EL (cell line): ENCODE measurements around the gene ARAP2.

Experiments used
- DNase-seq: peaks from one replicate; pipeline ENCODE4 v3.0.0-alpha.2; 2016

The ARAP2 gene

GRCh38 chr4:36088542-36088941 lies 155.8 kb downstream of the ARAP2 start:
- DNase-seq, result no peak

GRCh38 chr4:36086261-36086786 lies 158.0 kb downstream of the ARAP2 start:
- DNase-seq, result no peak

GRCh38 chr4:36082817-36083216 lies 161.5 kb downstream of the ARAP2 start:
- no peak for DNase-seq

GRCh38 chr4:36081185-36081584 lies 163.1 kb downstream of the ARAP2 start:
- DNase-seq, result no peak

GRCh38 chr4:36079666-36080065 lies 164.6 kb downstream of the ARAP2 start:
- DNase-seq, result no peak

GRCh38 chr4:36078319-36078718 lies 166.0 kb downstream of the ARAP2 start:
- DNase-seq, result no peak

- DNase-seq, result no peak
Observed at GRCh38 chr4:36072529-36072928, 171.8 kb downstream of the ARAP2 start.

- DNase-seq, result no peak
Observed at GRCh38 chr4:36067116-36067515, 177.2 kb downstream of the ARAP2 start.

GRCh38 chr4:36065274-36065871 lies 178.9 kb downstream of the ARAP2 start:
- DNase-seq, result no peak

GRCh38 chr4:36064117-36064516 lies 180.2 kb downstream of the ARAP2 start:
- no peak for DNase-seq

- DNase-seq, result no peak
Observed at GRCh38 chr4:36056136-36056535, 188.2 kb downstream of the ARAP2 start.

GRCh38 chr4:36054694-36055422 lies 189.5 kb downstream of the ARAP2 start:
- no peak for DNase-seq

- no peak for DNase-seq
Observed at GRCh38 chr4:36053930-36054329, 190.4 kb downstream of the ARAP2 start.

- DNase-seq, result no peak
Observed at GRCh38 chr4:36051634-36052033, 192.7 kb downstream of the ARAP2 start.

GRCh38 chr4:36046026-36046425 lies 198.3 kb downstream of the ARAP2 start:
- DNase-seq, result no peak

GRCh38 chr4:36043901-36044300 lies 200.4 kb downstream of the ARAP2 start:
- no peak for DNase-seq

GRCh38 chr4:36043241-36043640 lies 201.1 kb downstream of the ARAP2 start:
- DNase-seq, result no peak

GRCh38 chr4:36042122-36042970 lies 202.0 kb downstream of the ARAP2 start:
- no peak for DNase-seq

GRCh38 chr4:36041340-36041739 lies 203.0 kb downstream of the ARAP2 start:
- DNase-seq, result no peak

GRCh38 chr4:36039026-36039425 lies 205.3 kb downstream of the ARAP2 start:
- DNase-seq, result no peak

GRCh38 chr4:36038491-36038890 lies 205.8 kb downstream of the ARAP2 start:
- DNase-seq, result no peak

GRCh38 chr4:36037127-36037526 lies 207.2 kb downstream of the ARAP2 start:
- DNase-seq, result no peak

GRCh38 chr4:36029951-36030350 lies 214.4 kb downstream of the ARAP2 start:
- DNase-seq, result no peak

- DNase-seq, result no peak
Observed at GRCh38 chr4:36027203-36027602, 217.1 kb downstream of the ARAP2 start.
